RPMI8226 (cell line): Measurements from ENCODE around the gene WFDC2.

Experiments
- DNase-seq: peaks from one replicate; pipeline ENCODE4 v3.0.0-alpha.2; 2015

WFDC2 gene

DNA sequence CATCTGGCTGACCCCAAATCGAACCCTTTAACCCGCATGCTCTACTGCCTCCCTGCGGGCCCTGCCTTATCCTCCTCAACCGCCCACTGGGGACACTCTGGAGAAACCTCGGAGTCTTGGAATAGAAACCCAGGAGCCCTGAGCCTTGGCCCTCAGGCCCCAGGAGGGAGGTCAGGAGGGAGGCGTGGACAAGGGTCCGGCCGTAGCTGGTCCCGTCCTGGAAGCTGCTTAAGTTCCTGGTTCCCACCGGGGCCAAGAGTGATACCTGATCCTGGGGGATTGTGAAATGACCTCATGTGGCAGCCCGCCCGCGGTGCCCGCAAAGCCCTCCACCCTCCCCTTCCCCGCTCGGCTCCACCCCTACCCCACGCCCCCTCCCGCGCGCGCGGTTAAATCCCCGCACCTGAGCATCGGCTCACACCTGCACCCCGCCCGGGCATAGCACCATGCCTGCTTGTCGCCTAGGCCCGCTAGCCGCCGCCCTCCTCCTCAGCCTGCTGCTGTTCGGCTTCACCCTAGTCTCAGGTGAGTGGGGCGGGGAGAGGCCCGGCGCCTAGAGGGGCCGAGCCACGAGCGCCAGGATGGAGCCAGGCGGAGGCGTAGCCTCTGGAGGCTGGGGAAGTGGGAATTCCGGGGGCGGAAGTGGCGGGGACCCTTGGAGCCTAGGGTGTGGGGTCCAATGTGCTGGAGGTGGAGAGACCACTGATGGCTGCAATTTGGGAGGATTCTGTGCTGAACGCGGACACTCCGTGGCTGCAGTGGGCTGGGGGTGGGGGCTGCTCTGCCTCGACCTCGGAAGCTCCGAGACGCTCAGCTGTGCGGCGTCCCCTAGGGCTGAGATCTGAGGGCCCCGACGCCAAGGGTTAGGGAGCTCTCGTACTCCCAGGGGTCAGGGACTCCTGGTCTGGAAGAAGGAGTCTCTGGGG is at the start of gene WFDC2:
Gene WFDC2, plus strand, starts transcription at position 418 of the 926 bp plus-strand sequence. Its CDS starts 29 bp downstream, at position 447.
- DNase-seq = no peak

DNA sequence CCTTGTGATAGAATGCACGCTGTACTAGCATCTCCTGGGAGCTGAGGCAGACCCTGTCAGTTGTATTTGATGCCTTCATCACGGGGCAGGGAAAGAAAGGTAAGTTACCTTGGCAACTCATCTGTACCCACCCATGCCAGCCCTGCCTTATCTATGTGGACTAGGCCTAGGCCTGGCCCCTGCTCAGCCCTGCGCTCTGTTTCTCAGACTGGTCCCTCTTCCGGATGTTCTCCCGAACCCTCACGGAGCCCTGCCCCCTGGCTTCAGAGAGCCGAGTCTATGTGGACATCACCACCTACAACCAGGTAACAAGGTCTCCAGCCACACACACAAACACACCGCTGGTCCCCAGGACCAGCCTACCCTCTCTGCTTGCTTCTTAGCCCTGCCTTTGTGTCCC is 49.4 kb upstream of the WFDC2 start:
- DNase-seq = no peak

GRCh38 chr20:45423700-45424099 is 45.9 kb upstream of the WFDC2 start:
- no peak for DNase-seq

GRCh38 chr20:45425561-45425960 is 44.0 kb upstream of the WFDC2 start:
- no peak for DNase-seq

- no peak for DNase-seq
These were observed 43.1 kb upstream of the WFDC2 start for GRCh38 chr20:45426320-45427016.

DNA sequence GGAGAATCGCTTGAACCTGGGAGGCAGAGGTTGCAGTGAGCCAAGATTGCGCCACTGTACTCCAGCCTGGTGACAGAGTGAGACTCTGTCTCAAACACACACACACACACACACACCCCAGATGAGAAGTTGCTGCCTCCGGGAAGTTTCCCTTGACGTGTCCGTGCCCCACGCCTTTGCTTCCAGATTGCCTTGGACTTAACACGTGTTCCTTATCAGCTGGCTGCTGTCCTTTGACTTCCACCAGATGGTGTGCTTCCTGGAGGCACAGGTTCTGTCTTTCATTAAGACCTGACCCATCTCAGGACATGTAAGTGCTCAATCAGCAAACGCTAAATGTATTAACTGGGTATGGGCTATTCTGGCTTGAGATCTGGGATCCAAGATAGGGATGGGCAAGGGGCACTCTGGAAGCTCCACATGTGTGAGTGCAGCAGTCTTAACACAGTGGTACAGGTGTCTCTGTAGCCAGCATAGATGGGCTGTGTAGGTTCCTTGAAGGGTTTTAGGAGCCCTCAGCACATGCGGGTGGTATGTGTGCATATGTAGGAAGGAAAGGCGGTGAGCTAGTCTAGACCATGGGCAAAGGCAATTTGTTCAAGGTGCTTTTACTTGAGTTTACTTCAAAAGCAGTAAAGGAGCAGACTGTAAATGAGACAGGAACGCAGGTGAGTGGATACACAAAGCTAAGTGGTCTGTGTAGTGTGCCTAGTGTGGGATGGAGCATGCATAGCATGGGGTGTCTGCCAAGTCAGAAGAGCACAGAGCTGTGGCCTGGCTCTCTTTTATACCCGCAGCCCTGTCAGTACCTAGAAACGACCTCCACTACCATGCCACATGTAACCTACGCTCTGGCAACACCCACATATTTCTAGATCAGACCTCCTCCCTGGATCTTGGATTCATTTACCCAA is 42.1 kb upstream of the WFDC2 start:
- DNase-seq = no peak

GRCh38 chr20:45429618-45430017 is 39.9 kb upstream of the WFDC2 start:
- DNase-seq = no peak

GRCh38 chr20:45432294-45432693 is 37.3 kb upstream of the WFDC2 start:
- peak; percentile 87 for DNase-seq

GRCh38 chr20:45433316-45433715 is 36.2 kb upstream of the WFDC2 start:
- no peak for DNase-seq

GRCh38 chr20:45433976-45434375 is 35.6 kb upstream of the WFDC2 start:
- DNase-seq = no peak

DNA sequence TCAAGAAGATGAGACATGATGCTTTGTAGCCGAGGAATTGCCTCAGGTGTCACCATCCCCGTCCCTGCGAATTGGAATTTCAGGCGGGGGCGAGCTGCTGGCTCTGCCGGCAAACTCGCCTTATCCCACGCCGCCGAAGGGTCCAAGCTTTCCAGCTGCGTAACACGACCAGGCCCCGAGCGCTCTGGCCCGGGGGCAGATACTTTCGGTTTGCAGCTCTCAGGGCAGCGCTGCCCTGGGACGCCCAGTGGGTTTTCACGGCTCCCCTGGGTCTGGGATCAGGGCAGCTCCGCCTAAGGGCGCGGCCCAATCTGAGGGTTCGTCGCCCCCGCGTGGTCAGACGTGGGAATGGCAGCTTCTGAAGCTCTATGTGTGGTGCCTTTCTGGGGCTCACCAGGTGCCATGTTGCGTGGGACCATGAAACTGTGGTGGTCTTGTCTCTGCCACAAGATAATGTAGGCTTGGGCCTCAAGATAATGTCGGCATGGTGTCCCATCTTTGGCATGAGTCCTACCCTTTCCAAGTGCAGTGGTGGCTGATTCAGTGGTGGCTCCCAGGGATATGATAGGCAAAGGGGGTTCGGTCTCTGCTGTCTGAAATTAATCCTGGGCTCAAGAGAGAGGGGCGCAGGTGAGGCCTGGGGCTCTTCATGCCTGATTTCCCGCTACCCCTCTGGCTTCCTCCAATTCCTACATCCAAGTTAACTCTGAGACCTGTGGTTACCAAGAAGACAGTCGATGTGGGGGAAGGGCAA is 32.6 kb upstream of the WFDC2 start:
- peak; percentile 88 for DNase-seq

DNA sequence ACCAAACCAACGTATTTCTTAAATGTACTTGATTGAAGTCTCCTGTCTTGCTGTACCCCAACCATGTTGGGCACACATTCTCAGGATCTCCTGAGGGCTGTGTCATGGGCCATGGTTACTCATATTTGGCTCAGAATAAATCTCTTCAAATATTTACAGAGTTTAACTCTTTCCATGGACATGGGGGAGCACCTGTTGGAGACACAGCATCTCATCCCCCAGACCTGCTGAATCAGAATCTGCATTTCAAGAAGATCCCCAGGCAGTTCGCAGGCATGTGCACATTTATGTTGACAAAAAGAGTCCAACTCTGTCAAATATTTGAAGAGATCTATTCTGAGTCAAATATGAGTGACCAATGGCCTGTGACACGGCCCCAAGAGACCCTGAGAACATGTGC is 29.1 kb upstream of the WFDC2 start:
- DNase-seq = no peak

GRCh38 chr20:45440891-45441685 is 28.5 kb upstream of the WFDC2 start:
- DNase-seq = no peak

DNA sequence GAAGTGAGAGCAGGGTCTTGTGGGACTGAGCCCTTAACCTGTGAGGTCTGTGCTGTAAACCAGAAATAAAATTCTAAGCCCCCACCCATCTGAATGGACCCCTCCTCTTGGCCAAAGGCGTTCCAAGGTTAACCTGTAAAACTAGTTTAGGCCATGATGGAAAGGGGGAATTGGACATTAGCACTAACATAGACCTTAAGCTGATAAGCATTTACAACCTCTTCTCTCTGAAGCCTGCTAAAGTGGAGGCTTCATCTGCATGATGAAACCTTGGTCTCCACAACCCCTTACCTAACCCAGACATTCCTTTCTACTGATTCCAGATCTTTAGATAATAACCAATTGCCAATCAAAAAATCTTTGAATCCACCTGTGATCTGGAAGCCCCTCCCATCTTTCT is 27.8 kb upstream of the WFDC2 start:
- DNase-seq = no peak

GRCh38 chr20:45444050-45444449 is 25.5 kb upstream of the WFDC2 start:
- no peak for DNase-seq

- peak; percentile 55 for DNase-seq
These were observed 23.6 kb upstream of the WFDC2 start for GRCh38 chr20:45445805-45446562.

GRCh38 chr20:45448270-45448669 is 21.3 kb upstream of the WFDC2 start:
- no peak for DNase-seq

GRCh38 chr20:45449528-45449927 is 20.0 kb upstream of the WFDC2 start:
- DNase-seq = no peak

GRCh38 chr20:45450097-45450818 is 19.3 kb upstream of the WFDC2 start:
- peak; percentile 63 for DNase-seq

GRCh38 chr20:45452238-45452637 is 17.3 kb upstream of the WFDC2 start:
- DNase-seq = no peak
